HuH-7.5 (cell line): ENCODE results near the gene SEC14L5.
"Not testable (repeated sequence)": the region's sequence is repeated elsewhere in the genome, so short reads cannot be mapped to it uniquely, and the experiment has no call there.

Experiments
- DNase-seq: peaks from one replicate; pipeline ENCODE4 v3.0.0; 2011; ENCODE audit warnings: low spot score

Gene SEC14L5

DNA sequence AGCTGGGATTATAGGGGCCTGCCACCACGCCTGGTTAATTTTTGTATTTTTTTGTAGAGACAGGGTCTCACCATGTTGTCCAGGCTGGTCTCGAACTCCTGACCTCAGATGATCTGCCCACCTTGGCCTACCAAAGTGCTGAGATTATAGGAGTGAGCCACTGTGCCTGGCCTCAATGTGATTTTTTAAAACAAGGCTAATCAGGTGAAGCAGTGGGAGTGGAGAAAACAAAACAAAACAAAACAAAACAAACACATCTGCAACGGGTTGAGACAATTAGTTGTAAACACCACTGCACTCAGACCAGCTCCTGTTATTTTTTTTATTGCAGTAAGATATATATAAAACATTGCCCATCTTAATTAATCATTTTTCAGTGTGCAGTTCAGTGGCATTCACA, 6.5 kb upstream of the SEC14L5 start:
- DNase-seq = not testable (repeated sequence)

- no peak for DNase-seq
Observed at GRCh38 chr16:4954714-4955113, 3.4 kb upstream of the SEC14L5 start.

- no peak for DNase-seq
Observed at GRCh38 chr16:4957420-4957719, 760 bp upstream of the SEC14L5 start.

GRCh38 chr16:4958510-4959438, 644 bp downstream of the SEC14L5 start:
- DNase-seq = no peak

- no peak for DNase-seq
Observed at GRCh38 chr16:4960579-4960978, 2.4 kb downstream of the SEC14L5 start.

DNA sequence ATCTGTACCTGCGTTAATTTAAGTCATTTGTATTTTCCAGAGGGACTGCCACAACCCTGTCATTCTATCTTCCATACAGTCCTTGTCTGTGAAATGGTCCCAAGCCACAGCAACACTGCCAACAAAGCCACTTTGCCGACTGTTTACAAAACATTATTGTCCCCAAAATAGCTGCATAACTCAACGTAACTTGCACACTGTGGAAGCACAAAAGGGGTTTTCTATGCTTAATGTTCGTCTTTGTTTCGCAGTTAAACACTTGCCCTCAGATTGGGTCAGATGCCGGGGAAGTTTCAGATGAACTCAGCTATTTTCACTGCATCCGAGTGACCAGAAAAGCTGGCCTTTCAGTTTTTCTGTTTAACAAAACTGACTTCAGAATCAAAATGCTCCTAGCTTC, 4.6 kb downstream of the SEC14L5 start:
- no peak for DNase-seq

DNA sequence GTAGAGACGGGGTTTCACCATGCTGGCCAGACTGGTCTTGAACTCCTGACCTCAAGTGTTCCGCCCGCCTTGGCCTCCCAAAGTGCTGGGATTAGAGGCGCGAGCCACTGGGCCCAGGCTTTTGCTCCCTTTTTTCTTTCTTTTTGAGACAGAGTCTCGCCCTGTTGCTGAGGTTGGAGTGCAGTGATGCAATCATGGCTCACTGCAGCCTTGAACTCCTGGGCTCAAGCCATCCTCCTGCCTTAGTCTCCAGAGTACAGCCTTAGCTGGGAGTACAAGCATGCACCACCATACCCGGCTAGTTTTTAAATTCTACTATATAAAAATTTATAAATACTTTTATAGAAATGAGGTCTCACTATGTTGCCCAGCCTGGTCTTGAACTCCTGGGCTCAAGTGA, 5.4 kb downstream of the SEC14L5 start:
- DNase-seq = not testable (repeated sequence)

DNA sequence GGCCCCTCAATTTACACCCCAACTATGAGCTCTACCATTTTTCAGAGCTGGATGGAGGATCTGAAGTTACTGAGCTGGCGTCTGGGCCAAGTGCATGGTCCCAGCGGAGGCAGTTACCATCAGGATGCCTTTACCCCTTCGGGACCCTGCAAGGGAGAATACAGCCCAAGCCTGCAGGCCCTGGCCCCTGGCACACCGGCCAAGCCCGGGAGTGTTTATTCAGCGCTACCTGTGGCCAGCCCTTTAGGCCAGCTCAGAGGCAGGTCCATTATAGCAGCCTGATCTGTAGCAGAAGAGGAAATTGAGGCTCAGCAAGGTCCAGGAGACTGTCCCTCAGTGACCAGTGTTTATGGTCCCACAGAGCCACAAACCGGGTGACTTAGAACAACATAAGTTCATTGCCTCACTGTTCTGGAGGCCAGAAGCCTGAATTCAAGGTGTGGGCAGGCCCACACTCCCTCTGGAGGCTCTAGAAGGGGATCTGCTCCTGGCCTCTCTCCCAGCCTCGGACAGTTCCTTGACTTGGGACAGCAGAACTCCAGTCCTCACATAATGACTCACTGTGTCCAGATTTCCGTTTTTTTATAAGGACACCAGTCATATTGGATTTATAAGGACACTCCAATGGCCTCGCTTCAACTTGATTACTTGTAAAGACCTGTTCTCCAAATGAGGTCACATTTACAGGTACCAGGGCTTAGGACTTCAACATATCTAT, 8.8 kb downstream of the SEC14L5 start:
- no peak for DNase-seq

DNA sequence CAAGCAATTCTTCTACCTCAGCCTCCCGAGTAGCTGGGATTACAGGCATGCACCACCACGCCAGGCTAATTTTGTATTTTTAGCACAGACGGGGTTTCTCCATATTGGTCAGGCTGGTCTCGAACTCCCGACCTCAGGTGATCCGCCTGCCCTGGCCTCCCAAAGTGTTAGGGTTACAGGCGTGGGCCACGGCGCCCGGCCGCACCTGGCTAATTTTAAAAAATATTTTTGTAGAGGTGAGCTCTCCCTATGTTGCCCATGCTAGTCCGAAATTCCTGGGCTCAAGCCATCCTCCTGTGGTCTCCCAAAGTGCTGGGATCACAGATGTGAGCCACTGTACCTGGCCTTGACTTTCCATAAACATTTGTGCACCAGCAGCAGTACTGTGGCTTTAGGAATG, 10.1 kb downstream of the SEC14L5 start:
- not testable (repeated sequence) for DNase-seq

DNA sequence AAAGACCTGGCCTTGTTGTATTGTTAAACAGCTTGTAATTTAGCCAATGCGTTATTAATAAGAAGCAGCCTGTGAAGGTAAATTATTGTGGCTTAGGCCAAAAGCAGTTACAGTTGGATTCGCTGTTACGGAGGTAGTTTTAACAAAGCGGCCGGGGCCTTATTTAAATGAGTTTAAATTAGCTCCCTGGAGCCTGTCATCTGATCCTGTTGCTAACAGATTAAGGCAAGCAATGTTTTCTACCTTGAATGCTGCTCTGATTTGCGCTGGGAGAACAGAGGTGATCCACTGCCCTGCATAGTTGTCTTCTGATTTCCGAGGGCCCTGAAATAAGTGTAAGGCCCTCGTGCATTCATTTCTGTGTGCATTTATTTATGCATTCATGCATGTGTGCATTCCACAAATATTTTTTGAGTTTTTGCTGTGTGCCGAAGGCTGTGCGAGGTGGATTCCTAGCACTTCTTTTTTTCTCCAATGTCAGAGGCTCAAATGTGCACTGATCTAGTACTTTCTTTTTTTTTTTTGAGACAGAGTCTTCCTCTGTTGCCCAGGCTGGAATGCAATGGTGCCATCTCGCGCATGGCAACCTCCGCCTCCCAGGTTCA, 10.9 kb downstream of the SEC14L5 start:
- no peak for DNase-seq

DNA sequence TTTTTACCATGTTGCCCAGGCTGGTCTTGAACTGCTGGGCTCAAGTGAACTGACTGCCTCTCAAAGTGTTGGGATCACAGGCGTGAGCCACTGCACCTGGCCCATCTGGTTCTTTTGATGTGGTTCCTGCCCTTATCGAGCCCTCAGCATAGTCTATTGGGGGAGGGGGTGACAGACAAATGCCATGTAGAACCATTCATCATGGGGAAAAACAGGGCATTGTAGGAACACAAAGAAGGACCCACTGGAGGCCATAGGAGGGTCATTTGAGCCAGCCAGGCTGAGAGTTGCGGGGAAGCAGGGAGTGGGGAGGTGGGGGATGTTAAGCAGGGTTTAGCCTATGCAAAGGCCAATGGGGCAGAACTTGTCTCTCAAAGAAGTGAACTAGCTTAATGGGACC, 11.9 kb downstream of the SEC14L5 start:
- DNase-seq = no peak

GRCh38 chr16:4972938-4973587, 14.9 kb downstream of the SEC14L5 start:
- DNase-seq = no peak

- DNase-seq = no peak
Observed at GRCh38 chr16:4976079-4976478, 17.9 kb downstream of the SEC14L5 start.

- no peak for DNase-seq
Observed at GRCh38 chr16:4976611-4977145, 18.5 kb downstream of the SEC14L5 start.

DNA sequence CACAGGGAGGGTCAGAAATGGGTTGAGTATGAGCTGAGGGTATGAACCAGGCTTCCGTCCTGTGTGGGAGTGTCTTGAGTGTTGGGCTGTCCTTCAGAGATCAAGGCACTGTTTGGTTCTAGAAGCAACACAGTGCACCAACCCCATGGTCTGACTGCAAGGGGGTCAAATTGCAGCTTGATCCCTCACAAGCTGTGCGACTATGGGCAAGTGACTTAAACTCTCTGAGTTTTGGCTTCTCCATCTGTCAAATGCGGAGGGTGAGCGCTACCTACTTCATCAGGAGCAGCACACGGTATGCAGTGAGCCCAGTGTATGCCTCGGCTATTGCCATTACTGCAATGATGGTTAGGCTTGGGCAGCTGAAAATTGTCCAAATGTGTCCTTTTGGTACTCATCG, 21.0 kb downstream of the SEC14L5 start:
- DNase-seq = no peak

- no peak for DNase-seq
Observed at GRCh38 chr16:4979736-4980660, 21.9 kb downstream of the SEC14L5 start.

DNA sequence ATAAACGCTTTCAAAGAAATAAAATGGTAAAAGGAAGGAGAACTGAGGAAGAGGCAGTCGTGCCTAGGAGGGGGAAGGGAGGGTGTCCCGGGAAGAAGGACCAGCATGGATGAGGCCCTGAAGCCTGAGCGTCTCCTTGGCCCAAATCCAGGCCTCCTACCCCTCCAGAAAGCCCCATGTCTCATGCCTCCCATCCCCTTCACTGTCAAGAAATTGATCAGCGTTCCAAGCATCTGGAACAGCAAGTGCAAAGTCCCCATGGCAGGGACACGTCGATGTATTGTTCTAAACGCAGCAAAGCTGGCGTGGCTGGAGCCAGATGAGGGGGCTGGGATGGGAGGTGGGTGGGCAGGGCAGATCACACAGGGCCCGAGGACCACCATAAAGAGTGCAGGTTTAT, 22.6 kb downstream of the SEC14L5 start:
- no peak for DNase-seq

DNA sequence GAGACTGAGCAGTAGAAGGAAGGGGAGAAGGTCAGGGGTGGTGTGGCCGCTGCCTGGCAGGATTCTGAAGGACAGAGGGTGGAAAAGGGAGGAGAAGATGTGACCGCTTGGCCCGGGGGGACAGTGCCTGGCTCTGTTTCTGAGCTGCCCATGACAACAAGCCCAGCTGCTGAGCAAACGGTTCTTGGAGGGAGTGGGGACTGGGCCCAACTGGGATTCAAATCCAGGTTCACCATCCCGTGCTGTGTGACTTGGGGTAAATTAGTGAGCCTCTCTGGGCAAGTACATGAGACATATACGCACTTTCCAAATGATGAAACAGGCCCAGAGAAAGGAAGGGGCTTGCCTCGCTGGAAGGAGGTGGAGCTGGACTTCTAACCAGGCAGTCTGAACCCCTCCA, 23.3 kb downstream of the SEC14L5 start:
- DNase-seq = no peak

- DNase-seq = no peak
Observed at GRCh38 chr16:4982056-4982867, 24.1 kb downstream of the SEC14L5 start.
